ENCODE measurements around the gene PRKCZ.

The PRKCZ gene

GRCh38 chr1:2168535-2168934, 118.3 kb downstream of the PRKCZ start:
- Histone ChIP-seq H3K27ac (no peak overlapping the region), H3K4me3 (ENCODE audit: low read depth, low read length) (no peak overlapping the region), H3K36me3 (replicated peaks) (no peaks in the 10 kb centered on the region), H3K27me3 (replicated peaks) (no peaks in the 10 kb centered on the region)
- in situ Hi-C loops (cut with HindIII; ENCODE audit: low pct_ligation_motif_present, low sequenced_read_pairs): no loop called here
- no peak for TF ChIP-seq CTCF (IDR thresholded peaks at IDR 0.05; ENCODE audit: low read depth, low read length, missing control alignments)
- no peak for DNase-seq

DNA sequence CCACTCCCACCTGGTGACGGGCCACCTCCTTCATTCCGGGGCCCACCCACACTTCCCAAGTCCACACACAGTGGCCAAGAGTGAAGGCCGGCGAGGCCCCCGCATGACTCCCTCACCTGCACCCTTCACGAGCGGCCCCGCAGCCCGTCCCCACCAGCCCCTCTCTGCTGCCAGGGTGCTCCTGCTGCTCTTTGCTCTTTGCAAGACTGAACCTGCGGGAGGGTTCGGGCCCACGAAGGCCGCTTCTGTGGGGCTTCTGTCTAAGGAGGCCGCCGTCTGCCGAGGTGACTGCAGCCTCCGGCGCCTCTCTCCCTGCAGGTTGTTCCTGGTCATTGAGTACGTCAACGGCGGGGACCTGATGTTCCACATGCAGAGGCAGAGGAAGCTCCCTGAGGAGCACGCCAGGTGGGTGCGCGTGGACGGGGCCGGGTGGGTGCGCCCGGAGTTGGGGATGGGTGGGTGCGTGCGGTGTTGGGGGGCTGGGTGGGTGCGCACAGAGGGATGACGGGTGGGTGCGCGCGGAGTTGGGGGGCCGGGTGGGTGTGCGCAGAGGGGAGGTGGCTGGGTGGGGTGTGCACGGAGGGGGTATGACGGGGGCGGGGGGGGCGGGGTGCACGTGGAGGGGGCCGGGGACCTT, 119.1 kb downstream of the PRKCZ start:
- no peak for TF ChIP-seq CTCF (IDR thresholded peaks at IDR 0.05; ENCODE audit: low read depth, low read length, missing control alignments)
- Histone ChIP-seq H3K27ac (no peak overlapping the region), H3K36me3 (replicated peaks) (no peaks in the 10 kb centered on the region), H3K4me3 (ENCODE audit: low read depth, low read length) (no peak overlapping the region), H3K27me3 (replicated peaks) (no peaks in the 10 kb centered on the region)
- in situ Hi-C loops (cut with HindIII; ENCODE audit: low pct_ligation_motif_present, low sequenced_read_pairs): no loop called here
- no peak for DNase-seq

GRCh38 chr1:2170211-2170610, 120.0 kb downstream of the PRKCZ start:
- no peak for DNase-seq
- no peak overlapping the region for H3K4me3 ChIP-seq (ENCODE audit: low read depth, low read length)
- TF ChIP-seq CTCF (IDR thresholded peaks at IDR 0.05; ENCODE audit: low read depth, low read length, missing control alignments): no peak
- no peaks in the 10 kb centered on the region for H3K27me3 ChIP-seq (replicated peaks)
- in situ Hi-C loops (cut with HindIII; ENCODE audit: low pct_ligation_motif_present, low sequenced_read_pairs): no loop called here
- H3K27ac ChIP-seq: no peak overlapping the region
- no peaks in the 10 kb centered on the region for H3K36me3 ChIP-seq (replicated peaks)

DNA sequence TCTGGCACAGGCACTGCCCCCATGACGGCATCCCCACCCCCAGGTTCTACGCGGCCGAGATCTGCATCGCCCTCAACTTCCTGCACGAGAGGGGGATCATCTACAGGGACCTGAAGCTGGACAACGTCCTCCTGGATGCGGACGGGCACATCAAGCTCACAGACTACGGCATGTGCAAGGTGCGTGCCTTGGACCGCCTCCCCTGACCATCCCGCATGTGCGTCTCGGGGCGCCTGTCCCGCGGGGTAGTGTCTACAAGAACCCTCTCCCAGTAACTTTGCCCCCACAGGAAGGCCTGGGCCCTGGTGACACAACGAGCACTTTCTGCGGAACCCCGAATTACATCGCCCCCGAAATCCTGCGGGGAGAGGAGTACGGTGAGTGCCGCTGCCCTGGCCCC, 121.8 kb downstream of the PRKCZ start:
- no peak for DNase-seq
- Histone ChIP-seq H3K36me3 (replicated peaks) (no peaks in the 10 kb centered on the region), H3K4me3 (ENCODE audit: low read depth, low read length) (no peak overlapping the region), H3K27me3 (replicated peaks) (no peaks in the 10 kb centered on the region), H3K27ac (no peak overlapping the region)
- TF ChIP-seq CTCF (IDR thresholded peaks at IDR 0.05; ENCODE audit: low read depth, low read length, missing control alignments): no peak
- in situ Hi-C loops (cut with HindIII; ENCODE audit: low pct_ligation_motif_present, low sequenced_read_pairs): no loop called here

DNA sequence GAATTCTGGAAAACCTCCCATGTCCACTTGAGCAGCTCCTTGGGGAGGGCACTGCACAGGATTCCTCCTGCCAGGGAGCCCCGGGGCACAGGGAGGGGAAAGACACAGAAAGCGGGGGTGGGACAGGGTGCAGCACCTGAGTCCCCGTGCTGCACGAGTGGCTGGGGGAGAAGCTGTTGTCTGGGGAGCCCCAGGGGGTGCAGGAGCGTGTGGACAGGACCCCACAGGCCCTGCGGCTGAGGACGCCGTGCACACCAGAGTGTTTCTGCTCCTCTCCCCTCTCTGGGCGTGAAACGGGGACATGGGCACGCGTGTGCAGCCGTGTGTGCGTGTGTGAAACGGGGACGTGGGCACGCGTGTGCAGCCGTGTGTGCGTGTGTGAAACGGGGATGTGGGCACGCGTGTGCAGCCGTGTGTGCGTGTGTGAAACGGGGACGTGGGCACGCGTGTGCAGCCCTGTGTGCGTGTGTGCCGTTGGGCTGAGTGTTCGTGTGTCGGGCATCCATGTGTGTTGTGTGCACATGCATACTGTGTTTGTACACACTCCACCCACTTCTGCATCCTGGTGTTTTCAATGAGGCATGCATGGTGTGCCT, 122.4 kb downstream of the PRKCZ start:
- Histone ChIP-seq H3K36me3 (replicated peaks) (no peaks in the 10 kb centered on the region), H3K4me3 (ENCODE audit: low read depth, low read length) (no peak overlapping the region), H3K27me3 (replicated peaks) (no peaks in the 10 kb centered on the region), H3K27ac (no peak overlapping the region)
- DNase-seq: no peak
- in situ Hi-C loops (cut with HindIII; ENCODE audit: low pct_ligation_motif_present, low sequenced_read_pairs): no loop called here
- no peak for TF ChIP-seq CTCF (IDR thresholded peaks at IDR 0.05; ENCODE audit: low read depth, low read length, missing control alignments)

Data from brain microvascular endothelial cell (primary cell).